Activated CD4-positive, alpha-beta T cell treated with anti-CD3 and anti-CD28 coated beads, Interleukin-2, amount 50 U/mL, for 1 hour (primary cell): ENCODE data around the gene FAXDC2.
"Not testable (repeated sequence)": the region's sequence is repeated elsewhere in the genome, so short reads cannot be mapped to it uniquely, and the experiment has no call there.

Experiments
- DNase-seq: peaks from one replicate; pipeline ENCODE4 v3.0.0-alpha.2; 2020

Gene FAXDC2

GRCh38 chr5:154829589-154830218, 20.7 kb downstream of the FAXDC2 start:
- peak; percentile 8 for DNase-seq

GRCh38 chr5:154829181-154829588, 21.2 kb downstream of the FAXDC2 start:
- DNase-seq, result no peak

DNA sequence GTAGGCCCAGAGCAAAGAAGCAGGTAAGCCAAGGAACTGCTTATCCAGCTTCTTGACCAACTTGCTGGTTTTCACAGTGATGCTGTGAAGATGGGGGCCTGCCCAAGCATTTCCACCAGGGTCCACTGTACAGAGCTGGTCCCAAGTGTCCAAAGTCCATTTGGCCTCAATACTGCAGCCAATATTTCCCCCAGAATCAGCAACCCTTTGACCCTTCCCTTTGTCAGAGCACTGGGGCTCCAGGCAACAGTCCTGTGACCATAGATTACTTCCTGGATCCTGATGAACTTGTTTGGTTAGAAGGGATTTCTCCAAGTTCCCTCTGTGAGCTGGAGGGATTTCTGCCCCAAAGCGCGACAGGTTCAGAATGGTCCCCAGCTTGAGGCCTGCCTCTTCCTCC, 26.3 kb downstream of the FAXDC2 start:
- DNase-seq, result no peak

GRCh38 chr5:154823605-154824004, 26.8 kb downstream of the FAXDC2 start:
- DNase-seq, result no peak

GRCh38 chr5:154822896-154823295, 27.5 kb downstream of the FAXDC2 start:
- not testable (repeated sequence) for DNase-seq

GRCh38 chr5:154820383-154820782, 30.0 kb downstream of the FAXDC2 start:
- DNase-seq, result no peak

DNA sequence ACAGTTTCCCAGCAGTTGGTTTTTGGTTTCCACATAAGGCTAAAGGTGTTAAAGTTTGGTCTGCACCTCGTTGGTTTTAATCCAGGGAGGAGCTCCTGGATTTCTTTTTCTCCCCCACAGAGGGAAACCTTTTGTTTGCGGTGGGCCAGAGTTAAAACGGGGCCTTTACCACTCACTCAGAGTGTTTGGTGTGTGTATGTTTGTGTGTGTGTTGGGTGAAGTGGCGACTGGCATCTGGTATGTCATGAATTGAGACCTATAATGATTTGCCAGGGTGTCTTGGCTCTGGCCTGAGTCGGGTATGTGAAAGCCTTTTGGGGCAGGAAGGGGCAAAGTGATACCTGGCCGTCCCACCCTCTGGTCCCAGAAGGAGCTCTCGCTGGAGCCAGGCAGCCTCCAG, 30.9 kb downstream of the FAXDC2 start:
- no peak for DNase-seq

- no peak for DNase-seq
Measured at GRCh38 chr5:154818471-154819116, 31.8 kb downstream of the FAXDC2 start.

DNA sequence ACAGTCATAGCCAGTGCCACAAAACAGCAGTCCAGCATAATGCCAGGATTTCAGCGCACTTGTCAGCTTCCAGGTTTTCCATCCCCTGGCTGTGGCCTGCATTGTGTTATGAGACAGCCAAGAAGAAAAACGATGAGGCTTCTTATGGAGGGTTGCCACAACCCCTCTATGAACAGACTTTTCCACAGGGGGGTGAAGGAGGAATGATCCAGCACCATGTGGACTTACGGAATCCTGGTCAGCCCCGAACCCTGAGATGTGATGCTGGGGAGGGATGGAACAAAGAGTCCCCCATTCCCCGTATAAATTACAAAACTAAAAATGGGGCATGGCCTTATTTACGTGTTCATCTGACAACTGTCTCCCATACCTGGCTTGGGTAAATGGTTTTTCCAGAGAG, 32.6 kb downstream of the FAXDC2 start:
- DNase-seq, result no peak

GRCh38 chr5:154816891-154817492, 33.4 kb downstream of the FAXDC2 start:
- DNase-seq, result no peak

- DNase-seq, result no peak
Measured at GRCh38 chr5:154815684-154816247, 34.6 kb downstream of the FAXDC2 start.

DNA sequence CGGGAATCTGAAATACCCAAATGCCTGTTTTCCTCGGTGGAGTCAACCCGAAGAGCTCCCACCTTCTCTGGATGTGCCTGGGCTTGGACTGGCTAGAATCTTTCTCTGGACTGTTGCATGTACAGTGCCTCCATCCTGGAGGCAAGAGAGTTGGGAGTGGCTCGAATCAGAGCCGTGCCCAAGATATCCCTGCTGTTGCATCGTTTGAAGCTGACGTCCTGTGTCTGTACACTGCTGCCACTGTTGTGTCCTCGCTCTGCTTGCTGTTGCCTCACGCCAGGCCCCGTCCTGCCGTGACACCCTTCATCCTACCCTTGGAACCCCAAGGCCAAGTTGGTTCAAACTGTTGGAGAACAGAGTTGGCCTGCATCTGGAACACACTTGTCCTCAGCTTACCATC, 35.4 kb downstream of the FAXDC2 start:
- no peak for DNase-seq

DNA sequence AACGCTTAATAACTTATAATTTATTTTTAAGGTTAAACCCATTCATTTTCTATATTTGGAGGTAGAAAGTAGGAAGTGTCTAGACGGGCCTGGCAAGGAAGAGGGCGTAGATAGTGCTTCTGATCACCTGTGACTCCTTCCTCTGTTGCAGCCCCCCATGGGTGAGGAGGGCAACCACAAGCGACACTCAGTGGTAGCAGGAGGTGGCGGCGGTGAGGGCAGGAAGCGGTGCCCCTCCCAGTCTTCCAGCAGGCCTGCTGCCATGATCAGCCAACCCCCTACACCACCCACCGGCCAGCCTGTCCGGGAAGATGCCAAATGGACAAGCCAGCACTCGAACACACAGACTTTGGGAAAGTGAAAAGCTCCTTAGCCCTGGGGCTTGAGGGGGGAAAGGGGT, 36.7 kb downstream of the FAXDC2 start:
- peak; percentile 16 for DNase-seq

- DNase-seq, result no peak
Measured at GRCh38 chr5:154813158-154813557, 37.2 kb downstream of the FAXDC2 start.

DNA sequence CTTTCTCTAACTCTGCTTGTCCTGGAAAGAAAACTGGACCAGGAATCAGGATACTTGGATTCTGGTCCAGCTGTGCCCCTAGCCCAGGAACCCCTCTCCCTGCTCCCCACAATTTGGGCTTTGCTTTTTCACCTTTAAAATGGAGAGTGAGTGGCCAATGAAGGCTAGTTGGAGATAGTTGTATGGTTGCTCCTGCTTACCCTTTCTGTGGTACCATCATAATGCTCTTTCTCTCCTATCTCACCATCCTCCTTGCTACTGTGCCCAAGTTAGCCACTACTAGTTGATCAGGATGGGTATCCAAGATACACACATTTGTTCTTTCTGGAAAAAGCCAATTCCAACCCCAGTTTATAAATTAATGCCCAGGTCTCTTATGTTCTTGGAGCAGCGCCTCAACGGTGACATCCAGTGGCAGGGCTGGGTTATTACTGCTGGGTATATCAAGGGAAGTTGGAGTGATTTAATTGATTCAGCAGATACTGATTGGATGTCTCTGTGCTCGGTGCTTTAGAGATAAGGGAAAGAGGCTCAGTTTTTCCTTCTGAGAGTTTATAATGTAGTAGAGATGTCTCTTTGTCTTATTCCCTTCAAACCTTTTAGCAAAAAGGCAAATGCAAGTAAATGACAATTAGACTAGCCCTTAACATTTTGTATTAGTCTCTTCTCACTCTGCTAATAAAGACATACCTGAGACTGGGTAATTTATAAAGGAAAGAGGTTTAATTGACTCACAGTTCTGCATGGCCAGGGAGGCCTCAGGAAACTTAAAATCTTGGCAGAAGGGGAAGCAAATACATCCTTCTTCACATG, 38.5 kb downstream of the FAXDC2 start:
- DNase-seq, result peak; percentile 73

DNA sequence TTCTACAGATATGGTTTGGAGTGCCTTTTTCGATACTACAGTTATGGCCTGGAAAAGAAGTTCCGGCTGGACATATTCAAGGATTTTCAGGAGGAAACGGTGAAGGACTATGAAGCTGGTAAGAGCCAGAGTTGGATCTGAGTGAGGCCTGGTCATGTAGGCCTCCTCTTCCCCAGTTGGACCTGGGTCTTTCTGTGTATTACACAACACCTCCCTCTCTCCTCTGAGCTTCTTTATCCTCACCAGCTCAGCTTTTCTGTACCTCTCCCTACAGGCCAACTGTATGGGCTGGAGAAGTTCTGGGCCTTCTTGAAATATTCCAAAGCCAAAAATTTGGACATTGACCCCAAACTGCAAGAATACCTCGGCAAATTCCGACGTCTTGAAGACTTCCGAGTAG, 39.2 kb downstream of the FAXDC2 start:
- no peak for DNase-seq

DNA sequence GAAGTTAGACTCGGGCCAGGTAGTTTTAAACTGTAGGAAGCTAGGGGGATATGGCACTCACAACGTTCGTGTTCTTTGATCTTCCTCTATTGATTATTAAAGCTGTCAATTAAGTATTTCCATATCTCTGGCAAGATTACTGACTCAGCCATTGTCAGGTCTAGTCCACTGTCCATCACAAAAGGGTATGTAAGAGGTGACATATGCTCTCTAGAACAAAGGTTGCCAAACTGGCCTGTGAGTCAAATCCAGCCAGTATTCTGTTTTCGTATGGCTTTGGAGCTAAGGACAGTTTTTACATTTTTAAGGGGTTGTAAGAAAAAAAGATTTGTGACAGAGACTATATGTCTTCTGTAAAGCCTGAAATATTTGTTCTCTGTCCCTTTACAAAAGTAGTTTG, 44.2 kb downstream of the FAXDC2 start:
- no peak for DNase-seq

DNA sequence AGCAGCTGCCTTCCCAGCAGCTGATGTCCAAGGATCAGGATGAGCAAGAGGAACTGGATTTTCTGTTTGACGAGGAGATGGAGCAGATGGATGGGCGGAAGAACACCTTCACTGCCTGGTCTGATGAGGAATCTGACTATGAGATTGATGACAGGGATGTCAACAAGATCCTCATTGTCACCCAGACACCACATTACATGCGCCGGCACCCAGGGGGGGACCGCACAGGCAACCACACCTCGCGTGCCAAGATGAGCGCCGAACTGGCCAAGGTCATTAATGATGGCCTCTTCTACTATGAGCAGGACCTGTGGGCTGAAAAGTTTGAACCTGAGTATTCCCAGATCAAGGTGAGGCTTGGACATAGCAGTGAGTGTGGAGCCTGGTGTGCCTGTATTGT, 48.4 kb downstream of the FAXDC2 start:
- no peak for DNase-seq

DNA sequence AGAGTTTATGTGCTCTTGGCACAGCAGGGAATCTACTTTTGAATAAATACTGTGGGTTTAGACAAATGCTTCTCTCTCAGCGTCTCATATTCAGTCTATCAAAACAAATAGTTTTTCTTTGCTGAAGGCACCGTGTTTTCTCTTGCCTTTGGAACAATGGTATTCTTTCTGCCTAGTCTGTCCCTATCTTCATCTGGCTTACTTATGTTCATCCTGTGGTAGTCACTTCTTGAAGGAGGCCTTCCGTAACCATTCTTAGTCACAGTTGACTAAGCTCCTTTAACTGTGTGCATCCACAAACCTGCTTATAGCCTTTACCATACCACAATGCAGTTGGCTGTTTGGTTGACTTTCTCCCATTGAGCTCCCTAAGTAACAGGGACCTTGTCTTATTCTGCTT, 49.3 kb downstream of the FAXDC2 start:
- no peak for DNase-seq

DNA sequence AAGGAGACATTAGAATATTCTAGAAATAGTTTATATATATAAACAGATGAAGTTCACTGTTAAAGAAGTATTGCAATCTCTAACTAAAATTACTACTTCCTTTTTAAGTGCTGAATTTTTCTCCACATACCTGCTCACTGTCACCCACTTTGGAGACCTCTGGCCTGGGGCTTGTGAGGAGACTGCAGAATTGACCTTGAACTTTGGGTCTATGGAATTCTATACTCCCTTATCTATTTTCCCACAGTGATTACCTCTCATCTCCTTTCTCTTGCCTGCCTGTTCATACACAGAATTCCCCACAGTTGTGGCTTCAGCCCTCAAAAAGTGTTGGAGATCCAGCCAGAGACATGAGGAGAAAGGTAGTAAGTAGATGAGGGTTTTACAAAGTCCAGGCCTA, 49.8 kb downstream of the FAXDC2 start:
- no peak for DNase-seq

DNA sequence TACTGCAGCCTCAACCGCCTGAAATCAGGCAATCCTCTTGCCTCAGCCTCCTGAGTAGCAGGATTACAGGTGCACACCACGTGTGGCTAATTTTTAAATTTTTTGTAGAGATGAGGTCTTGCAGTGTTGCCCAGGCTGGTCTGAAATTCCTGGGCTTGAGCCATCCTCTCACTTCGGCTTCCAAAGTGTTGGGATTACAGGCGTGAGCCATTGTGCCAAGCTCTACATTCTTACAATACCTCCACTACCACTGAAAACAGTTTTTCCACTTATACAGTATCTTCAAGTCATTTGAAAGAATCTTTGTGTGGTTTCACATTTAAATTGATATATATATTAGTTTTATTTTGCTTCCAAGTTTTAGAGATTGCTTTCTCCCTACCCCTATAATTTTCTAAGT, 52.6 kb downstream of the FAXDC2 start:
- DNase-seq, result no peak

GRCh38 chr5:154795235-154795596, 55.2 kb downstream of the FAXDC2 start:
- DNase-seq, result no peak

DNA sequence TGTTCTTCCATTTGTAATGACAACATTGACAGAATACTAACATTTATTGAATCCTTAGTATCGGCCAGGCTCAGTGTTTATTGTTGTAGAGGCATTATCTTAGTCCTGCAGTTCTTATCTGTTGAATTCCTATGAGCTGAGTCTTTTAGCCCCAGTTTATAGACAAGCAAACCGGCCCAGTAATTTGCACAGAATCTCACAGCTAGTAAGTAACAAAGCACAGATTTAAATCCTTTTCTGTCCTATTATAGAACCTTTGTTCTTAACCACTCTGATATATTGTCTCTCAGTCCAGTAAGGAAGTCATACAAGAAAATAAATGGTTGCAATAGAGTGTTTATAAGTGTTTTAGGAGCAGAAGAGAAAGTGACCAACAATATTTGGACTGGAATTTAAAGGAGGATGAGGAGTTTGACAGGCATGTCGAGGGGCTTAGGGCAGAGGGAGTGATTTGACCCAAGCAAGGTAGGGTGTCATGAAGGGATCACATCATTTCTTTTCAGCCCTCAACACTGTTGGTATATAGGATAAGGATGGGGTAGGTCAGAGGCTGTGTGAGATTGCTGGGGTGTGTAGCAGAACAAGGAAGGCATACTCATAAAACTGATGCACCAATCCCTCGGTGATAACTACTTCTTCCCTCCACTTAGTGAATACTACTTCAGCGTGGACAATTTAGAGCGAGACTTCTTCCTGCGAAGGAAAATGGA, 55.7 kb downstream of the FAXDC2 start:
- DNase-seq, result no peak
